GM23248 (cell line): ENCODE data around the gene HSBP1L1. TPM values are rescaled to one million over a fixed set of nuclear protein-coding genes. Genes with fewer than 3 reads are reported as not detected.

ENCODE experiments used
- DNase-seq: peaks from one replicate; pipeline ENCODE4 v3.0.0-alpha.2; 2015
- H2AFZ ChIP-seq: fragments of 200-600 bp; sonication (generic); 2 replicates; pipeline ENCODE4 v1.6.1; 2016; ENCODE audit warnings: antibody characterized with exemption
- H3F3A ChIP-seq: fragments of 200-600 bp; sonication (generic); 2 replicates; pipeline ENCODE4 v1.6.1; 2016; ENCODE audit warnings: mild to moderate bottlenecking, antibody characterized with exemption, mixed run types; ENCODE audit not compliant: insufficient read depth
- H3K27ac ChIP-seq: fragments of 200-600 bp; sonication (generic); 2 replicates; pipeline ENCODE4 v1.5.1; 2016; ENCODE audit warnings: mild to moderate bottlenecking
- H3K27me3 ChIP-seq: fragments of 200-600 bp; sonication (generic); replicated peaks from 2 replicates; pipeline ENCODE4 v1.6.1; 2016; ENCODE audit warnings: mild to moderate bottlenecking; ENCODE audit not compliant: insufficient read depth
- H3K36me3 ChIP-seq: fragments of 200-600 bp; sonication (generic); 2 replicates; pipeline ENCODE4 v1.6.1; 2016; ENCODE audit warnings: low read depth, mild to moderate bottlenecking
- H3K4me1 ChIP-seq: fragments of 200-600 bp; sonication (generic); 2 replicates; pipeline ENCODE4 v1.6.1; 2016; ENCODE audit warnings: mild to moderate bottlenecking; ENCODE audit not compliant: insufficient read depth
- H3K4me2 ChIP-seq: fragments of 200-600 bp; sonication (generic); one replicate; pipeline ENCODE4 v1.6.1; 2016; ENCODE audit warnings: mild to moderate bottlenecking; ENCODE audit not compliant: unreplicated experiment
- H3K4me3 ChIP-seq: fragments of 200-600 bp; sonication (generic); 2 replicates; pipeline ENCODE4 v1.5.1; 2016; ENCODE audit warnings: mild to moderate bottlenecking
- H3K79me2 ChIP-seq: fragments of 200-600 bp; sonication (generic); 2 replicates; pipeline ENCODE4 v1.6.1; 2016; ENCODE audit warnings: mild to moderate bottlenecking; ENCODE audit not compliant: insufficient read depth
- H3K9ac ChIP-seq: fragments of 200-600 bp; sonication (generic); 2 replicates; pipeline ENCODE4 v1.6.1; 2016; ENCODE audit warnings: mild to moderate bottlenecking
- H3K9me2 ChIP-seq: fragments of 200-600 bp; sonication (generic); 2 replicates; pipeline ENCODE4 v1.6.1; 2016; ENCODE audit warnings: mixed run types, mild to moderate bottlenecking, moderate library complexity; ENCODE audit not compliant: insufficient read depth
- H3K9me3 ChIP-seq: fragments of 200-600 bp; sonication (generic); one replicate; pipeline ENCODE4 v1.6.1; 2017; ENCODE audit warnings: low read depth
- H4K20me1 ChIP-seq: fragments of 200-600 bp; sonication (generic); 2 replicates; pipeline ENCODE4 v1.6.0; 2016; ENCODE audit not compliant: insufficient read depth
- EZH2 ChIP-seq: fragments of 200-600 bp; sonication (generic); IDR thresholded peaks from 2 replicates; pipeline ENCODE4 v1.6.1; 2018; ENCODE audit warnings: antibody characterized with exemption, mild to moderate bottlenecking; ENCODE audit not compliant: insufficient read depth, poor library complexity, severe bottlenecking
- EZH2phosphoT487 ChIP-seq: fragments of 200-600 bp; sonication (generic); IDR thresholded peaks from 2 replicates; pipeline ENCODE4 v1.6.1; 2018; ENCODE audit warnings: antibody characterized with exemption, moderate library complexity, mild to moderate bottlenecking, low read depth; ENCODE audit not compliant: insufficient read depth
- WGBS, 2 experiments: methylation state at CpG; one replicate each; pipeline ENCODE4 v1.1.6; 2015 to 2017; ENCODE audit warnings: low lambda C conversion rate in 2 of 2, low coverage in 1 of 2; ENCODE audit errors: missing lambda C conversion rate in 2 of 2; 5-methylcytosine and 5-hydroxymethylcytosine counted together
- in situ Hi-C: fragments of 300-500 bp; cut with MboI; formaldehyde crosslinking; loops from 2 replicates; pipeline ENCODE4 v1.15.0; 2020
- polyA plus RNA-seq: library from polyadenylated mRNA; unstranded; fragments of >200 nt; fragmentation: Nextera tagmentation; extraction: Ambion mirVana; gene quantifications from 2 replicates; pipeline ENCODE4 v1.2.1, GENCODE V29; 2016
- total RNA-seq: library from RNA; depleted of rRNA; stranded (reverse); fragments of >200 nt; shearing (Covaris generic); gene quantifications from 2 replicates; pipeline ENCODE4 v1.2.3, GENCODE V29; 2014

The HSBP1L1 gene
- total and polyA plus RNA-seq, 2 experiments from 2014 or later, result 6.8 to 27.0 TPM

GRCh38 chr18:79936641-79937040, 27.8 kb upstream of the HSBP1L1 start:
- H3K27me3 ChIP-seq, result no peaks in the 10 kb centered on the region
- peaks cover 99% of the 10 kb centered on the region for H3K79me2 ChIP-seq
- no peaks in the 10 kb centered on the region for H3K9me2 ChIP-seq
- H3K36me3 ChIP-seq, result peaks cover 17% of the 10 kb centered on the region; the same call in 1 of the 2 replicates
- WGBS, 2 experiments, result 95 to 96% methylated on average over 12 of the region's 12 CpGs
- in situ Hi-C loops, result no loop called here
- peaks cover 4% of the 10 kb centered on the region for H4K20me1 ChIP-seq
- H3K9ac ChIP-seq, result no peak overlapping the region
- no peak overlapping the region for H2AFZ ChIP-seq
- TF ChIP-seq EZH2 (no peak), EZH2phosphoT487 (no peak)
- no peak for DNase-seq
- H3K27ac ChIP-seq, result no peak overlapping the region
- H3K4me3 ChIP-seq, result no peak overlapping the region
- peaks cover 3% of the 10 kb centered on the region; the same call in 1 of the 2 replicates for H3K4me1 ChIP-seq
- no peak overlapping the region for H3K4me2 ChIP-seq
- H3F3A ChIP-seq, result 0 out of 2 replicates have a peak, but pooled peaks cover 4% of the 10 kb centered on the region
- H3K9me3 ChIP-seq, result no peaks in the 10 kb centered on the region

GRCh38 chr18:79937103-79937860, 27.2 kb upstream of the HSBP1L1 start:
- no peak for DNase-seq
- Histone ChIP-seq H3K27me3 (no peaks in the 10 kb centered on the region), H3K27ac (no peak overlapping the region), H4K20me1 (peaks cover 4% of the 10 kb centered on the region), H3K9ac (no peak overlapping the region), H3K4me3 (no peak overlapping the region), H3K4me2 (no peak overlapping the region), H3K79me2 (peaks cover 99% of the 10 kb centered on the region), H3K9me3 (no peaks in the 10 kb centered on the region), H3K9me2 (no peaks in the 10 kb centered on the region), H3K4me1 (peaks cover 3% of the 10 kb centered on the region; the same call in 1 of the 2 replicates), H2AFZ (no peak overlapping the region), H3K36me3 (peaks cover 17% of the 10 kb centered on the region; the same call in 1 of the 2 replicates), H3F3A (0 out of 2 replicates have a peak, but pooled peaks cover 4% of the 10 kb centered on the region)
- WGBS, 2 experiments, result 94 to 98% methylated on average over 25 of the region's 25 CpGs
- no peak for TF ChIP-seq EZH2phosphoT487
- TF ChIP-seq EZH2, result no peak
- in situ Hi-C loops, result no loop called here

GRCh38 chr18:79938196-79938595, 26.2 kb upstream of the HSBP1L1 start:
- Histone ChIP-seq H3F3A (0 out of 2 replicates have a peak, but pooled peaks cover 1% of the 10 kb centered on the region), H3K79me2 (peaks cover 99% of the 10 kb centered on the region), H3K4me2 (no peak overlapping the region), H3K36me3 (peaks cover 14% of the 10 kb centered on the region; the same call in 1 of the 2 replicates), H3K4me3 (no peak overlapping the region), H3K4me1 (peaks cover 3% of the 10 kb centered on the region; the same call in 1 of the 2 replicates), H4K20me1 (peaks cover 4% of the 10 kb centered on the region), H3K27me3 (no peaks in the 10 kb centered on the region), H3K9me2 (no peaks in the 10 kb centered on the region), H3K9ac (no peak overlapping the region), H3K9me3 (no peaks in the 10 kb centered on the region), H3K27ac (no peak overlapping the region), H2AFZ (no peak overlapping the region)
- in situ Hi-C loops, result no loop called here
- no peak for DNase-seq
- no peak for TF ChIP-seq EZH2phosphoT487
- TF ChIP-seq EZH2, result no peak
- WGBS, 2 experiments, result 94% methylated on average over 9 of the region's 9 CpGs

- Histone ChIP-seq H3K9ac (no peak overlapping the region), H3K4me2 (no peak overlapping the region), H2AFZ (no peak overlapping the region), H3K79me2 (peaks cover 99% of the 10 kb centered on the region), H3K27me3 (no peaks in the 10 kb centered on the region), H3K9me2 (no peaks in the 10 kb centered on the region), H3K27ac (no peak overlapping the region; the same call in 1 of the 2 replicates), H3K4me3 (no peak overlapping the region), H3K36me3 (peaks cover 9% of the 10 kb centered on the region; the same call in 1 of the 2 replicates), H3K9me3 (no peaks in the 10 kb centered on the region), H3K4me1 (peaks cover 3% of the 10 kb centered on the region; the same call in 1 of the 2 replicates), H4K20me1 (peaks cover 4% of the 10 kb centered on the region; the same call in 1 of the 2 replicates), H3F3A (no peaks in the 10 kb centered on the region)
- WGBS, 2 experiments, result 33 to 50% methylated on average over 5 of the region's 5 CpGs
- TF ChIP-seq EZH2, result no peak
- no peak for TF ChIP-seq EZH2phosphoT487
- in situ Hi-C loops, result no loop called here
- DNase-seq, result no peak
These were observed 25.3 kb upstream of the HSBP1L1 start for GRCh38 chr18:79939096-79939495.
